Retina (tissue), 1 donor: Measurements from ENCODE around the gene ENDOD1.
A peak's percentile ranks its signal among the peaks of the same experiment; 100 is the strongest.

Source experiments
- DNase-seq: peaks from one replicate; pipeline ENCODE4 v3.0.0-alpha.2; 2016

The ENDOD1 gene

DNA sequence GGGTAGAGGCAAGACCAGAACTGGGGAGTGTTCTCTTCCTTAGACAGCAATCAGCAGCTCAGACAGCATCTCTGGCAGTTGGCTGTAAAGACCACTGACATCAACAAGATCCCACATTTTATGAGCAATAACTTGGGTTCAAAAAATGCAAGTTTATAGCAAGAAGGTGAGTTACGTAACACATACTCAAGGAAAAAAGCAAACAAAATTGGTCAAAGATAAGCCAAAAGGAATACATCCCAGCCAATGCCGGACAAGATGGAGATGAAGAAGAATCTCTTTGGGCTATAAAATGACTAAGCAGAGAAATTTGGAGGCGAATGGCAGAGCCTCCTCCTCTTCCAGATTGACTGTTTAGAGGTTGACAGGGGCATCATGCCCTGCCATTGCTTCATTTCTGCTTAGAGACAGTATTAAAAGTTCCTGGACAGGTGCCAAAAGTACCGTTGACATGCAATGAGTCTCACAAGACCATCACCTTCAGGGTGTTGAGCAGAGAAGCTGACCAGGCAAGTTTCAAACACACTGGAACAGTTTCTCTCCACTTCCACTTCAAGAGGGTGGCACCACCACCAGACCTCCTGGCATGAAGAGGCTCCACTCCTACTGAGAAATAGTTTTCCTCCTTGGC lies 55.9 kb downstream of the ENDOD1 start:
- no peak for DNase-seq

DNA sequence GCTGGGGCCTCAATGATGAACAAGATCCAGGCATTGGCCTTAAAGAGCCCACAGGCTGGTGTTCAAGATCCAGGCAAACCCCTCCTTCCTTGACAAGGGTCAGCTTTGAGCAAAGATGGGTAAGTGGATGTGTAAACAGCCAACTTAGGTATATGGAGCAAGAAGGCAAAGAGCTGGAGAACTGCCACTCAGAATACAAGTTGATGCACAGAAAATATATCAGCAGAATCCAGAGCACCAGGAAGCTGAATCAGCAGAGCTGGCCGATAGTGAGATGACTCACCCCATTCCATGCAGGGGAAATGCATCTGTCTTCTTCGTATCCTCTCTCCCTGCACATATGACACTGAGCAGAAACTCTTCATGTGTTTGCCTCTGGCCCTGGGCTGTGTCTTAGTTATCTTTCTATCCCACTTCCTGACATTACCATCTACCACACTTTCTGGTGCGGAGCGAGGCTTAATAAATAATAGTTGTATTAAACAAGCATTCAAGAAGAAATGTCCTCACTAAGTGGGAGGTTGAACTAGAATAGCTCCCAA lies 57.8 kb downstream of the ENDOD1 start:
- DNase-seq = no peak

- no peak for DNase-seq
These were observed 58.8 kb downstream of the ENDOD1 start for GRCh38 chr11:95148406-95148805.

DNA sequence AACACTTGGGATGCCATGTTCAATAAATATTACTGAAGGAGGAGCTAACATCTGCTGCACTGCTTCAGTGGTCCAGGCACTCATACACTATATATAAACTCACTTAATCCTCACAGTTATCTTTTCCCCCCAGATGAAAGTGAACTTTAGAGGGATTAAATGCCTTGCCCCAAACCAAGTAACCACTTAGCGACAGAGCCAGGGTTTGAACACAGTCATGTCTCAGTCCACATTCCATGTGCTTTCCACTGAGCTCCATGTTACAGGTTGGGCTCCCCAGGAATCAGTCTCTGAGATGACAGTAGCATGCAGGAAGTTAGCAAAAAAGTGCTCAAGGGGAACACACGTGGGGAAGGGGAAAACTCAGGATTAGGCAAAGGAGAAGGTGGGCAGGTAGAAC lies 59.3 kb downstream of the ENDOD1 start:
- no peak for DNase-seq

DNA sequence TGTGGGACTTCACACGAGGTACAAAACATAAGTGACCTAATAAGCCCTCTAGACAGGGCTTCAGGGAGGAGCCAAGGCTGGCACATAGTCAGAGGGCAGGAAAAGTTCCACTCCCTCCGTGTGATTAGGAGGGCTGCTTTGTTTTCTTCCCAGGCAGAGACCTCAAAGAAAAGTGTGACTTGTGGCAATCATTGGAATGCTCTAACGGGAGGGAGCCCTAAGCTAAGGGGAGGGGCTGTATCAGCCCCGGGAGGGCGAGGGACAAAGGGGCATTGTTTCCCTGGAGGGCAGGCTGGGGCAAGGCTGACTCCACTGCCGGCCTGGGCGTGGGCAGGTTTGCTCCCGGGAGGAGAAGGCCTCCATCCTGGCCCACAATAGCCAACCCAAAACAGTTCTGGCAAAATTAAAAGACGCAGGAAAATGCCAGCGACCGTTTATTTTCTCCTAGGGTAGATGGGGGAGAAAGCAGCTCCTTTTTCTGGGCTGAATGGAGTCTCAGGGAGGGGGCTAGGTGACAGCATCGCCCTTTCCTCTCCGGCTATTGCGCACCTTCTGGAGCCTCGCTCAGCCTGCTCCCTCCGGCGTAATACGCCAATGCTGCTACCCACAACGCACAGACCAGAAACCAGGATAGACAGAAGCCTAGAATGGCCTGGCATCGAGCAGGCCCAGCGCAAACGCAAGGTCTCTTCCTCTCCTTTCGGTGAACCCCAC lies 60.2 kb downstream of the ENDOD1 start:
- peak; percentile 84 for DNase-seq

DNA sequence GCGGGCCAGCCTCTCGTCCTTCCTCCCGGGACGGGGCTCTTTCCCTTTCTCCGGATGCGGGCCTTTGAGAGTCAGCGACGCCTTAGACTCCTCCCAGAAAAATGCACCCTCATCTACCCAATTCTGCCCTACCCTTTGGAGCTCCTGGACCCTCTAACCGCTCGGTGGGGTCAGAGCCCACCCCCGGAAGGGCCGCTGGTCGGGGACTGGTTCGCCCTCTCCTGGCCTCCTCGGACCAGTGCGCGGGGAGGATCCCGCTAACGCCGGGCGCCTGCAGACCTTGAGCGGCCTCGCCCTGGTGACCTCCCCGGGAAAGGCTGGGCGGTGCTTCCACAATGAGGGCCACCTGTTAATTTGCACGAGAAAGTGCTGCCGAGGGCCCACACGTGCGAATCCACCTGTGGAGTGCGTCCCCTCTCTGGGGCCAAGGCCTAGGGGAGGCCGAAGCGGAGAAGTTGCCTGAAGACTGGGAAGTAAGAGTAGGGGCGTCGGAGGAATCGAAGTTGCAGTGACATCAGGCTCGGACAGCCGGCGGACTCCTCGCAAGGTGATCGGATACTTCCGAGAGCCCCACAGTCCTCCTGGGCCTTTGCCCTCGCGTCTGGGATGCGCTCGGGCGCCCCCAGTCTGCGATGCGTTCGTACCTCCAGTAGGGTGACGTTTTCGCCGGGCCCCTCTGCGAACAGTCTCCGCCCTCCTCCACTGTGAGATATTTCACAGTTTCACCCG lies 61.5 kb downstream of the ENDOD1 start:
- DNase-seq = peak; percentile 94

- DNase-seq = no peak
These were observed 63.5 kb downstream of the ENDOD1 start for GRCh38 chr11:95152876-95153856.

DNA sequence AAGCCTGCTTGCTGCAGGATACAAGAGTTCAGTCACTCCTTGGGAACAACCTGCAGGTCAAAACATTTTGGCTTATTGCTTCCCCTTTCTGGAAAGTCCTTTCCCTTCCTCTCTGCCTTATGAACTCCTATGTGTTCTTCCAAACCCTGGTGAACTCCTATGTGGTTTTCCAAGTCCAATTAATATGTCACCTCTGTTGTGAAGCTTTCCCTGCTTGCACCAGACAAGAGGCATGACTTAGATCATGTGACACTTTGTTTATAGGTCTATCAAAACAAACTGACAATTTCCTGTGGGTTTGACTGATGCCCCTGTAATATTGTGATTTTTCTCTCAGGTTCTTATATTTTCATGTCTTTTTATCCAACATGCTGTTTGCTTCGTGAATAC lies 64.2 kb downstream of the ENDOD1 start:
- no peak for DNase-seq

DNA sequence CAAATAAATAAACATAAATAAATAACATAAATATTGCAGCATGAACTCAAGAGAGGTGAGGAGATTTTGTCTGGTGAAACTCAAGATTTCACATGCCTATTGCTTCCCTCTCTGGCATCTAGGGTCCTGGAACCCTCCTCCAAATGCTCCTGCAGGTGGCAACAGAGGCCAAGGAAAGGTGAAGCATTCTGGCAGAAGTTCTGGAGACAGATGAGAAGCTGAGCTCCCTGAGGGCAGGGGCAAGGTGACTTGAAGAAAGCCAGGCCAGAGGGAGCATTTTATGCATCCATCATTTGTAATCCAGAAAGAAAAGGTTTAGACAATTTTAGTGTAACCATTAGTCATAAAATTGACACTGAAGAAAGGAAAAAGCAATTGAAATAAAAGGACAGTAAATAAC lies 64.9 kb downstream of the ENDOD1 start:
- peak; percentile 47 for DNase-seq

GRCh38 chr11:95155385-95155784 lies 65.7 kb downstream of the ENDOD1 start:
- no peak for DNase-seq

DNA sequence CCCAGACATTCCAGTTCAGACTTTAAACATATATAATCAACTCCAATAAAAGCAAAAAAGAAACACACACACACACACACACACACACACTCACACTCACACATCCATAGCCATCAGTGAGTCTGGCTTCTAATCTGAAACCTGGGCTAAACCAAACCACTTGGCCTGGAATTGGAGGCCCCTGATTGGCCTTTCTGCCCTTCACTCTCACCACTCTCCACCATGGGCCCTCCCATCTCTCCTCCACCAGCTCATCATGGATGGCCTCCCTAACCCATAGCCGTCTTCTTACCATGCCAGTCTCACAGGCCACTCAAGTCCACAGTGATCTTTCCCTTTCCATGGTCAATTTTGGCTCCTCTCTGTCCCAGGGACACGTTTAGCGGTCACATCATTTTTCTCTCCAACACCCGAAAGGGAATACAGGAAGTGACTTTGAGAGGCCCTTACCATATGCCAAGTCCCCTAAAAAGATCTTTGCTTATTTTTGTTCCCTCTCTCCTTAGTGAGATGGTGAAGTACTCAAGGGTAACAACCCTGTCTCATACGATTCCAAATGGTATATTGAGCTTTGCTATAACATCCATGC lies 66.6 kb downstream of the ENDOD1 start:
- DNase-seq = no peak

- DNase-seq = no peak
These were observed 67.4 kb downstream of the ENDOD1 start for GRCh38 chr11:95156916-95157541.

GRCh38 chr11:95157824-95158223 lies 68.2 kb downstream of the ENDOD1 start:
- DNase-seq = no peak

DNA sequence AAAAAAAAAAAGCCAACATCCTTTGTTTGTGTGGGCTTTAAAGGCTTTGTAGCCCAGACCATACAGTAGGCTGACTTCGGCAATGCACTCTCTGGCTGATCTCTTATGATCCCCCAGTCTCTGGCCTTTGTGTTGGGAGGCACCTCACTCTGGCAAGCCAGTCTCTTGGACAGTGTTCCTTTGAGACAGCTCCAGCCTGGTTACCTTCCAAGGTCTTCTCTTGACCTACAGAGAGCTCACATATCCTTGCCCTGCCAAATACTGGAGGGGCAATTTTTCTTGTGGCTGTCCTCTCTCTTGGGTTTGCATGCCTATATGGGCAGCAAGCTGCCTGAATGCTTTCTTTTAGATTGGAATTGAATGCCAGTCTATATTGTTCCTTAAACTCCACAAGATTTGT lies 71.6 kb downstream of the ENDOD1 start:
- DNase-seq = no peak

DNA sequence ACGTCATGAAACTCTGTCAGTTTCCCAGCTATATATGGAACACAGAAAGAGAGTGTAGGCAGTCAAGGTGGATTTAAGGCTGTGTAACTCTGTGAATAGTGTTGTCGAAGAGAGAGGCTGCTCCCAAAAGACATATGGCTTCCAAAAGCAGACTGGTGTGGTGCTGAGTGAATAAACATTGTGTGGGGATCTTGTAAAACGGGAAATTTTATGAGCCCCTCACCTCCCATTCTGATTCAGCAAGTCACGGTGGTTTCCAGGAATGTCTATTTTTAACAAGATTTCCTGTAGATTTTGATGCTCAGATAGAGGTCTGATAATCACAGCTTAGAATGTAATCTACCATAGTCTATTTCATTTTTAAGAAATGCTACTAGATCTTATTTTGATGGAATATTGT lies 73.5 kb downstream of the ENDOD1 start:
- DNase-seq = no peak

DNA sequence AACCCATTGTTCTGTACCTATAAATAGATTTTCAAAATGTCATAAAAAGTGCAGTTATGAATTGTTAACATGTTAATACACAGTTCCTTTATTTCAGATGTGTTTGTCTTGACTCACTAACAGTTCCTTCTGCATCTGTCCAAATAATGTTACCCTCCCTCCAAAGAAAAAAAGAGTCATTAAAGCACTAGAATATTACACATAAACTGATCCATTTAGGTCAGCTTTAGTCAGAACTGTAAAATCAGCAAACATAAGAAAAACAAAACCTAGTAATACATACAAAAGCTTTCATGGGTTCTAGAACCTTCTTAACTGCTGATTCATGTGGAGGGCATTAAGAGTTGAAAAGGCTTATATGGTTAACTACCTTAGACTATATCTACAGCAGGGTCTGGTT lies 76.0 kb downstream of the ENDOD1 start:
- DNase-seq = no peak

DNA sequence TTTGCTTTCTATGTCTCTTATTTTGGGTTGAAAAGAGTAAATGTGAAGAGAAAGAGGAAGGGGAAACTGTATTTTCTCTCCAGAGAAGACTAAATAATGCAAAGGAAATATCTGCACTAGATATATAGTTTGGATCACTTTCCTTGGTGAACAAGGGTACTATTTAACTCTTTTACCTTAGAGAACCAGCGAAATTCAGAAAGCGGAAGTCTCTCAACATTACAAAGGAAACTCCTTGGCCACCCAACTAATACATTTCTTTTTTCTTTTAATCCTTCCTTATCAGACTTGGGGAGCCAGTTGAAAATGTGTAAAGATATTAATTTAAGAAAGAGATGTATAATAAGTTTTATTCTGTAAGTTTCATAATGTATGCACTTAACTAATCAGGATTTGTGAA lies 77.1 kb downstream of the ENDOD1 start:
- DNase-seq = no peak

- DNase-seq = no peak
These were observed 80.6 kb downstream of the ENDOD1 start for GRCh38 chr11:95170294-95170693.

- DNase-seq = no peak
These were observed 86.3 kb downstream of the ENDOD1 start for GRCh38 chr11:95175818-95176380.
